Transverse colon (tissue), 4 donors: Measurements from ENCODE around the gene PIGC. TPM values are rescaled to one million over a fixed set of nuclear protein-coding genes. Genes with fewer than 3 reads are reported as not detected.

Experiments
- DNase-seq: peaks from one replicate; pipeline ENCODE4 v3.0.0-alpha.2; 2019
- H3K27ac ChIP-seq, 4 donors: fragments of 200-600 bp; sonication (generic); 2 replicates each; pipeline ENCODE4 v1.5.1; 2016 to 2018; ENCODE audit warnings: inconsistent platforms in 4 of 4
- H3K27me3 ChIP-seq: fragments of 200-600 bp; sonication (generic); 2 replicates; pipeline ENCODE4 v1.5.1; 2017; ENCODE audit warnings: inconsistent platforms
- H3K36me3 ChIP-seq, 4 donors: fragments of 200-600 bp; sonication (generic); 2 replicates each; pipeline ENCODE4 v1.5.1; 2017 to 2019; ENCODE audit warnings: inconsistent platforms in 4 of 4
- H3K4me1 ChIP-seq, 4 donors: fragments of 200-600 bp; sonication (generic); 2 replicates each; pipeline ENCODE4 v1.5.1; 2017 to 2020; ENCODE audit warnings: inconsistent platforms in 4 of 4
- H3K4me3 ChIP-seq, 4 donors: fragments of 200-600 bp; sonication (generic); 1 replicate in 1 of 4; 2 replicates in 3 of 4; pipeline versions ENCODE4 v1.5.1 to v1.6.1; 2017 to 2019; ENCODE audit warnings: inconsistent platforms in 4 of 4
- H3K9me3 ChIP-seq, 2 donors: fragments of 200-600 bp; sonication (generic); 2 replicates each; pipeline ENCODE4 v1.5.1; 2017 to 2019; ENCODE audit warnings: inconsistent platforms in 2 of 2
- CTCF ChIP-seq, 5 experiments: fragments of 200-600 bp in 3 of 5; fragments of 450-650 bp in 2 of 5; sonication (generic) in 3 of 5; IDR thresholded peaks; 1 replicate in 2 of 5; 2 replicates in 3 of 5; pipeline ENCODE4 v1.5.1; 2016 to 2017; ENCODE audit warnings: antibody characterized with exemption in 5 of 5, inconsistent platforms in 3 of 5, mild to moderate bottlenecking in 2 of 5, moderate library complexity in 1 of 5
- EP300 ChIP-seq: sonication (generic); formaldehyde crosslinking; IDR thresholded peaks from one replicate; pipeline ENCODE4 v1.6.1; 2017; ENCODE audit warnings: antibody characterized with exemption, low read depth
- POLR2A ChIP-seq: fragments of 450-650 bp; IDR thresholded peaks from one replicate; pipeline ENCODE4 v1.6.1; 2016; ENCODE audit warnings: antibody characterized with exemption, mild to moderate bottlenecking, moderate library complexity
- POLR2AphosphoS5 ChIP-seq, 3 donors: sonication (generic); formaldehyde crosslinking; IDR thresholded peaks; one replicate each; pipeline ENCODE4 v1.6.1; 2016; ENCODE audit warnings: antibody characterized with exemption in 3 of 3
- WGBS, 2 donors: methylation state at CpG; one replicate each; pipeline ENCODE4 v1.1.5; 2018; ENCODE audit warnings: low coverage in 1 of 2; 5-methylcytosine and 5-hydroxymethylcytosine counted together
- in situ Hi-C, 4 donors: fragments of 200-750 bp; cut with MboI; loops; one replicate each; pipeline versions ENCODE4 v1.15.0 to v1.15.1; 2017; ENCODE audit warnings: low sequenced_read_pairs in 3 of 4, low pct_ligation_motif_present in 1 of 4, low pct_unique_long_range_greater_than_20kb in 1 of 4
- intact Hi-C: fragments of 100-400 bp; cut with DNase I; formaldehyde crosslinking; loops from one replicate; pipeline ENCODE4 v1.15.1; 2023; ENCODE audit warnings: low total_unique reads
- total RNA-seq, 4 donors: library from RNA; depleted of rRNA; stranded (reverse); fragments of >200 nt; gene quantifications; one replicate each; pipeline ENCODE4 v1.1.0, GENCODE V29; 2016

Gene PIGC
- total RNA-seq, 4 donors from 2014 or later = 9.8 to 43.8 (median 22.8) TPM

DNA sequence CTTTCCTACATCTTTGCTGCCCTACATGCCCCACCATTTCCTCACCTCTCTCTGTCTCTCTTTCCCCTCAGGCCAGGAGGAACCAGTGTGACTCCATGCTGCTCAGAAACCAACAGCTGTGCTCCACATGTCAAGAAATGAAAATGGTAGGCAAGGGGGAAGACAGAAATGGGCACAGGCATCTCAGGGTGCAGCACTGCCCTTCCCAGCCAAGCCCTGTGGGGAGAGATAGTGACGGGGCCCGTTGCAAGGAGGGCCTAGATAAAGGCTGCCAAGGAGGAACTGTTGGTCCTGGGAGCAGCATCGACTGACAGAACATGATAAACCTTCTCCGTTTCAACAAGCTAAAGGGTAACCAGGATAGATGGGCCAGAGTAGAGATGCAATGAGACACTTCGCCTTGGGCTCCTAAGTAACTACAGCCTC is 12.5 kb upstream of the PIGC start:
- DNase-seq = no peak
- Histone ChIP-seq H3K4me1 (peaks cover 0 to 9% (median 2%) of the 10 kb centered on the region in 4 donors), H3K36me3 (no peaks in the 10 kb centered on the region), H3K9me3 (no peaks in the 10 kb centered on the region), H3K27me3 (no peaks in the 10 kb centered on the region), H3K4me3 (no peak overlapping the region), H3K27ac (no peak overlapping the region)
- TF ChIP-seq EP300 = no peak
- TF ChIP-seq POLR2A = no peak
- TF ChIP-seq CTCF (IDR thresholded peaks at IDR 0.05) = no peak
- TF ChIP-seq POLR2AphosphoS5 (IDR thresholded peaks at IDR 0.05) = no peak
- intact Hi-C loops = no loop called here
- WGBS, 2 donors = 94 to 100% methylated on average over 1 to 5 of the region's 5 CpGs
- in situ Hi-C loops = loop anchor here (25.0 kb wide), 1 partner anchor 256 kb away; no protein-coding TSS in a partner anchor

DNA sequence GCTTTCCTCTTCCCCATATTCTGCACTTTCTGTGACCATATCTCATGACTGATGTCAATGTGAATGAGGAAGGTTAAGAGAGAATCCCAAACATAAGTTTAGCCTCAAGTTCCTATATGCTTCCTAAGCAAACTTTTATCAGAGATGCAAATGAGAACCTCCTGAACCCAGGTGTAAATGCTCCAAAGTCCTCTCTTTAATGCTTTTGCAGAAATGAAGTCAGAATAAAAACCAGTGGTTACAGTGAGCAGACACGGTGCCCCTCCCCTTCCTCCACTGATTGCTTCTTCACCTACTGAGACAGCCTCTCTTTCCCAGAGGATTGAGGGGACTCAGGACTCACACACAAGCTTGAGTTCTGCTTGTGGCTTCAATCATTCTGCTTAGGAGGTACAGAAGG is 11.6 kb upstream of the PIGC start:
- WGBS, 2 donors = 76 to 100% methylated on average over 1 of the region's 1 CpG
- intact Hi-C loops = no loop called here

GRCh38 chr1:172453607-172454006 is 9.7 kb upstream of the PIGC start:
- H3K27ac ChIP-seq = no peak overlapping the region
- H3K4me1 ChIP-seq = peaks cover 0 to 23% (median 6%) of the 10 kb centered on the region in 4 donors
- intact Hi-C loops (no loop called here), in situ Hi-C loops (loop anchor here (25.0 kb wide), 1 partner anchor 259 kb away; no protein-coding TSS in a partner anchor)
- no peak for DNase-seq
- no peak overlapping the region for H3K4me3 ChIP-seq
- TF ChIP-seq POLR2A (no peak), CTCF (IDR thresholded peaks at IDR 0.05) (no peak), POLR2AphosphoS5 (IDR thresholded peaks at IDR 0.05) (no peak), EP300 (no peak)
- no peaks in the 10 kb centered on the region for H3K9me3 ChIP-seq
- no peaks in the 10 kb centered on the region for H3K36me3 ChIP-seq
- 29 to 62% methylated on average over 1 of the region's 1 CpG for WGBS, 2 donors
- H3K27me3 ChIP-seq = no peaks in the 10 kb centered on the region

More for the DNA sequence above, 11.6 kb upstream of the PIGC start:
- Histone ChIP-seq H3K36me3 (no peaks in the 10 kb centered on the region), H3K27me3 (no peaks in the 10 kb centered on the region), H3K4me3 (no peak overlapping the region), H3K4me1 (peaks cover 0 to 17% (median 3%) of the 10 kb centered on the region in 4 donors), H3K27ac (no peak overlapping the region), H3K9me3 (no peaks in the 10 kb centered on the region)
- in situ Hi-C loops = loop anchor here (25.0 kb wide), 1 partner anchor 257 kb away; no protein-coding TSS in a partner anchor
- DNase-seq = no peak
- no peak for TF ChIP-seq EP300
- TF ChIP-seq POLR2A = no peak
- no peak for TF ChIP-seq CTCF (IDR thresholded peaks at IDR 0.05)
- no peak for TF ChIP-seq POLR2AphosphoS5 (IDR thresholded peaks at IDR 0.05)

DNA sequence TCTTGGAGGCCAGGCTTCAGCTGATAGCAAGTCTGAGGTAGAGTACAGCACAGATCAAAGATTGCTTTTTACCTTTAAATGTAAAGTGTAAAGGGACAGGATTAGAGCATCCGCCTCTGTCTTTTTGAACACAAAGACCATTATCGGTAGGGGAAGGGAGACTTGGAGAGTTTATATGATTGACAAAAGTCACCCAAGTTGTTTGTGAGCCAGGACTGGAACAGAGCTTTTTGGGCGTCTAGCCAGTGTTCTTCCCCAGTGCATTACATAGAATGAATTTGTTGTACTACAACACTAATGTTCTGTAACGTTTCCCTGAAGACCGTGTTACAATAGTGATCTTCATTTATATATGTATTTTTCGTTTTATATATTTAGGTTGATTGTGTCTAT is 9.3 kb upstream of the PIGC start:
- in situ Hi-C loops = loop anchor here (25.0 kb wide), 1 partner anchor 259 kb away; no protein-coding TSS in a partner anchor
- intact Hi-C loops = no loop called here
- Histone ChIP-seq H3K4me3 (no peak overlapping the region), H3K9me3 (no peaks in the 10 kb centered on the region), H3K27ac (no peak overlapping the region), H3K36me3 (no peaks in the 10 kb centered on the region), H3K27me3 (no peaks in the 10 kb centered on the region), H3K4me1 (peaks cover 0 to 23% (median 6%) of the 10 kb centered on the region in 4 donors)
- no peak for TF ChIP-seq POLR2AphosphoS5 (IDR thresholded peaks at IDR 0.05)
- no peak for TF ChIP-seq EP300
- no peak for TF ChIP-seq POLR2A
- TF ChIP-seq CTCF (IDR thresholded peaks at IDR 0.05) = no peak
- no peak for DNase-seq
- WGBS, 2 donors = 47 to 58% methylated on average over 6 of the region's 6 CpGs
